Breast epithelium (tissue), 4 donors: Measurements from ENCODE around the gene SLC39A13. TPM values are rescaled to one million over a fixed set of nuclear protein-coding genes. Genes with fewer than 3 reads are reported as not detected.

ENCODE experiments used
- DNase-seq, 2 donors: peaks; one replicate each; pipeline ENCODE4 v3.0.0-alpha.2; 2019; ENCODE audit warnings: low spot score in 2 of 2
- H3K27ac ChIP-seq, 2 donors: fragments of 200-600 bp; sonication (generic) in 1 of 2; one replicate each; pipeline ENCODE4 v1.5.1; 2016 to 2019; ENCODE audit warnings: mild to moderate bottlenecking in 1 of 2
- H3K27me3 ChIP-seq, 2 donors: fragments of 200-600 bp; sonication (generic) in 1 of 2; one replicate each; pipeline versions ENCODE4 v1.5.1 to v1.6.0; 2017 to 2019; ENCODE audit warnings: control low read depth in 1 of 2, mild to moderate bottlenecking in 1 of 2
- H3K36me3 ChIP-seq: fragments of 200-600 bp; one replicate; pipeline ENCODE4 v1.5.1; 2019
- H3K4me1 ChIP-seq, 2 donors: fragments of 200-600 bp; sonication (generic); one replicate each; pipeline ENCODE4 v1.5.1; 2016 to 2019; ENCODE audit warnings: control low read depth in 1 of 2
- H3K4me3 ChIP-seq, 3 donors: fragments of 200-600 bp; sonication (generic); 1 replicate in 2 of 3; 2 replicates in 1 of 3; pipeline ENCODE4 v1.5.1; 2016 to 2019; ENCODE audit warnings: mild to moderate bottlenecking in 3 of 3, moderate library complexity in 2 of 3
- H3K9me3 ChIP-seq, 2 donors: fragments of 200-600 bp; sonication (generic) in 1 of 2; one replicate each; pipeline ENCODE4 v1.5.1; 2016 to 2019; ENCODE audit warnings: control low read depth in 1 of 2
- CTCF ChIP-seq, 3 donors: fragments of 450-650 bp; IDR thresholded peaks; one replicate each; pipeline ENCODE4 v1.5.1; 2016 to 2017; ENCODE audit warnings: antibody characterized with exemption in 3 of 3, mild to moderate bottlenecking in 3 of 3, moderate library complexity in 3 of 3
- POLR2A ChIP-seq: fragments of 450-650 bp; IDR thresholded peaks from one replicate; pipeline ENCODE4 v1.6.1; 2016; ENCODE audit warnings: antibody characterized with exemption, mild to moderate bottlenecking, moderate library complexity
- POLR2AphosphoS5 ChIP-seq, 3 donors: sonication (generic); formaldehyde crosslinking; IDR thresholded peaks; one replicate each; pipeline ENCODE4 v1.6.1; 2017; ENCODE audit warnings: antibody characterized with exemption in 3 of 3
- intact Hi-C: fragments of 100-400 bp; cut with DNase I; formaldehyde crosslinking; loops from one replicate; pipeline ENCODE4 v1.15.1; 2023; ENCODE audit warnings: low total_unique reads
- total RNA-seq, 3 donors: library from RNA; depleted of rRNA; stranded (reverse); fragments of >200 nt; gene quantifications; one replicate each; pipeline ENCODE4 v1.1.0, GENCODE V29; 2016

The SLC39A13 gene
- total RNA-seq, 3 donors from 2014 or later = 42.9 to 58.1 (median 52.8) TPM

GRCh38 chr11:47392546-47393162 is 15.7 kb upstream of the SLC39A13 start:
- Histone ChIP-seq H3K4me1 (no peaks in the 10 kb centered on the region), H3K27ac (peak overlapping the region; percentile 40 to 88)

DNA sequence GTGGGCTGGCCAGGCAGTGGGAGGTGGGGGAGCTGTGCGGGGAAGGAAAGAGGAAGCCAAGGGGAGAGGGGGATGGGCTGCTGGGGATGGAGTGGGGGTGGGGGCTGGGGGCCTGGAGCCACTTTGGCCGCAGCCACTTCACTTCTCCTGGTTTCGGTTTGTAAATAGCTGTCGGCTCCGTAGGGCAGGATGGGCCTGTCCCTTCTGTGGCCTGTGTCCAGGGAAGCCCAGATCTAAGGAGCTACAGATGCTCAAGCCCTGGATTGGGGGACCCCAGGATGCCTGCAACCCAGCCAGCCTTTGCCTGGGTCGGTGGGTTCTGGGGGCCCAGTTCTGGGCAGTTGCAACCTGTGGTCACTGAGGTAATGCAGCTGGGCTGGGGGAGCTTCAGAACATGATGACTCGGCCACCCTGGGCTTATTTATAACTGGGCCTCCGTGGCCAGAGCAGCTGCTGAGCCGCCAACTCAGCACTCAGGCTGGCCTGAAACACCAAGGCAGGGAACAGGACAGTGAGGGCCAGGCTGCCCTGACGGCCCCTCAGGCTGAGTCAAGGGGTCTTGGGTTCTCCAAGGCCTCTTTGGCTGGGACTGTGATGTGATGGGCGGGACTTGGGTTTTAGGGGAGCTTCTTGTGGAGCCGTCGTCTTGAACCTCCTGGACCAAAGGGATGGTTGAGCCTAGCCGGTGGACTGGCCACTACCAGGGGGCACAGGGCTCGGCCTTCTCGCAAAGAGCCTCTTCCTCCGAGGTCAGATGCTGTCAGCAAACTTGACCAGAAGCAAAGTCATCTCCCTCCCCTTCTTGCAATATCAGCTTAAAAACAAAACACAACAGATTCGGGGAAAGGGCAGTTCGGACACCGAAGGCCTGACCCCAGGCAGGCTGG is 15.0 kb upstream of the SLC39A13 start:
- Histone ChIP-seq H3K4me1 (no peaks in the 10 kb centered on the region), H3K27ac (peak overlapping the region; percentile 40 to 88), H3K4me3 (no peak overlapping the region), H3K9me3 (no peaks in the 10 kb centered on the region), H3K36me3 (no peaks in the 10 kb centered on the region), H3K27me3 (no peaks in the 10 kb centered on the region)
- intact Hi-C loops = no loop called here
- no peak for DNase-seq
- TF ChIP-seq CTCF (IDR thresholded peaks at IDR 0.05) (no peak), POLR2A (no peak), POLR2AphosphoS5 (IDR thresholded peaks at IDR 0.05) (no peak)

More at GRCh38 chr11:47392546-47393162, 15.7 kb upstream of the SLC39A13 start:
- no peak for DNase-seq
- Histone ChIP-seq H3K36me3 (no peaks in the 10 kb centered on the region), H3K9me3 (no peaks in the 10 kb centered on the region), H3K27me3 (no peaks in the 10 kb centered on the region), H3K4me3 (no peak overlapping the region)
- intact Hi-C loops = no loop called here
- no peak for TF ChIP-seq POLR2AphosphoS5 (IDR thresholded peaks at IDR 0.05)
- TF ChIP-seq CTCF (IDR thresholded peaks at IDR 0.05) = no peak
- no peak for TF ChIP-seq POLR2A

- intact Hi-C loops = no loop called here
- no peak for TF ChIP-seq POLR2AphosphoS5 (IDR thresholded peaks at IDR 0.05)
- no peak for TF ChIP-seq CTCF (IDR thresholded peaks at IDR 0.05)
- no peak for TF ChIP-seq POLR2A
- H3K4me1 ChIP-seq = no peaks in the 10 kb centered on the region
- no peaks in the 10 kb centered on the region for H3K9me3 ChIP-seq
- H3K27me3 ChIP-seq = no peaks in the 10 kb centered on the region
- no peaks in the 10 kb centered on the region for H3K36me3 ChIP-seq
- no peak for DNase-seq
- H3K4me3 ChIP-seq = no peak overlapping the region
- H3K27ac ChIP-seq = peak overlapping the region; percentile 73 to 88
Measured at GRCh38 chr11:47394050-47394321, 14.4 kb upstream of the SLC39A13 start.

- Histone ChIP-seq H3K4me3 (peak overlapping the region in 2 of 3 donors; percentile 8 to 19), H3K4me1 (no peaks in the 10 kb centered on the region), H3K27me3 (no peaks in the 10 kb centered on the region), H3K36me3 (no peaks in the 10 kb centered on the region), H3K27ac (peak overlapping the region; percentile 73 to 88), H3K9me3 (no peaks in the 10 kb centered on the region)
- TF ChIP-seq POLR2AphosphoS5 (IDR thresholded peaks at IDR 0.05) (no peak), POLR2A (no peak), CTCF (IDR thresholded peaks at IDR 0.05) (no peak)
- intact Hi-C loops = no loop called here
- peak in 1 of 2 donors; percentile 49 for DNase-seq
Measured at GRCh38 chr11:47394322-47395222, 13.8 kb upstream of the SLC39A13 start.
